ENCODE measurements around the gene ARPC5L. TPM values are rescaled to one million over a fixed set of nuclear protein-coding genes. Genes with fewer than 3 reads are reported as not detected.

The ARPC5L gene
- total RNA-seq, 1 donor from 2014 or later, result 35.1 TPM

DNA sequence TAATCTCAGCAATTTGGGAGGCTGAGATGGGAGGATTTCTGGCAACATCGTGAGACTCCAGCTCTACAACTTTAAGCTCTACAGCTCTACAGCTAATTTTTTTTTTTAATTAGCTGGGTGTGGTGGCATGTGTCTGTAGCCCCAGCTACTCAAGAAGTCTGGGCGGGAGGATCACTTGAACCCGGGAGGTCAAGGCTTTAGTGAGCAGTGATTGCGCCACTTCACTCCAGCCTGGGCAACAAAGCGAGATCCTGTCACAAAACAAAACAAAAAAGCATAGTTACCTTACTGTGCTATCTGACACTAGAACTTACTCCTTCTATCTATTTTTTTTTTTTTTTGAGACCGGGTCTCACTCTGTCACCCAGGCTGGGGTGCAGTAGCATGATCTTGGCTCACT lies 15.0 kb upstream of the ARPC5L start:
- Mint-ChIP-seq H3K4me3 (ENCODE audit: unreplicated experiment) (no peak overlapping the region), H3K36me3 (ENCODE audit: low read depth) (no peaks in the 10 kb centered on the region), H3K27me3 (ENCODE audit: low read depth) (no peaks in the 10 kb centered on the region), H3K4me1 (ENCODE audit: low read depth) (peaks cover 50% of the 10 kb centered on the region), H3K9me3 (ENCODE audit: low read depth) (no peaks in the 10 kb centered on the region), H3K27ac (ENCODE audit: unreplicated experiment) (no peak overlapping the region)
- TF ChIP-seq, protein P1, sequence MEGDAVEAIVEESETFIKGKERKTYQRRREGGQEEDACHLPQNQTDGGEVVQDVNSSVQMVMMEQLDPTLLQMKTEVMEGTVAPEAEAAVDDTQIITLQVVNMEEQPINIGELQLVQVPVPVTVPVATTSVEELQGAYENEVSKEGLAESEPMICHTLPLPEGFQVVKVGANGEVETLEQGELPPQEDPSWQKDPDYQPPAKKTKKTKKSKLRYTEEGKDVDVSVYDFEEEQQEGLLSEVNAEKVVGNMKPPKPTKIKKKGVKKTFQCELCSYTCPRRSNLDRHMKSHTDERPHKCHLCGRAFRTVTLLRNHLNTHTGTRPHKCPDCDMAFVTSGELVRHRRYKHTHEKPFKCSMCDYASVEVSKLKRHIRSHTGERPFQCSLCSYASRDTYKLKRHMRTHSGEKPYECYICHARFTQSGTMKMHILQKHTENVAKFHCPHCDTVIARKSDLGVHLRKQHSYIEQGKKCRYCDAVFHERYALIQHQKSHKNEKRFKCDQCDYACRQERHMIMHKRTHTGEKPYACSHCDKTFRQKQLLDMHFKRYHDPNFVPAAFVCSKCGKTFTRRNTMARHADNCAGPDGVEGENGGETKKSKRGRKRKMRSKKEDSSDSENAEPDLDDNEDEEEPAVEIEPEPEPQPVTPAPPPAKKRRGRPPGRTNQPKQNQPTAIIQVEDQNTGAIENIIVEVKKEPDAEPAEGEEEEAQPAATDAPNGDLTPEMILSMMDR (IDR thresholded peaks at IDR 0.05), result no peak
- DNase-seq (ENCODE audit: low spot score), result no peak

DNA sequence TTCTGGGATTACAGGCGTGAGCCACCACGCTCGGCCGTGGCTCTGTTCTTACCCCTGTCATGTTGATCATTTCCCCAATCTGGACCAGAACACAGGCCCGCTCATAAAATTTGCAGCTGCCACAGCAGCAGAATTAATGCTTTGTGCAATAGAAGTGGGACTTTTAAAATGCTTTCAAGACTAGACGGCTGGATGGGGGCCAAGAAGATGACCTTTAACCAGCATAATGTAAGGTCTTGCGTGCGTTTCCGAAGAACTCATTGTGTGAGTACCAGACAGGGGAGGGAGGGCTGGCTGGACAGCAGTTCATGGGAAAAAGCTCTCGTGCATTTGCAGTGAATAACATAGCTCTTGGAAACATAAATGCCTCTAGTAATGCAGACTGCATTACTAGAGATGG lies 12.1 kb upstream of the ARPC5L start:
- Mint-ChIP-seq H3K27ac (ENCODE audit: unreplicated experiment) (peak overlapping the region; percentile 91), H3K27me3 (ENCODE audit: low read depth) (no peaks in the 10 kb centered on the region), H3K4me1 (ENCODE audit: low read depth) (peaks cover 45% of the 10 kb centered on the region), H3K9me3 (ENCODE audit: low read depth) (no peaks in the 10 kb centered on the region), H3K4me3 (ENCODE audit: unreplicated experiment) (no peak overlapping the region), H3K36me3 (ENCODE audit: low read depth) (no peaks in the 10 kb centered on the region)
- DNase-seq (ENCODE audit: low spot score), result no peak
- TF ChIP-seq, protein P1 (IDR thresholded peaks at IDR 0.05), result no peak

DNA sequence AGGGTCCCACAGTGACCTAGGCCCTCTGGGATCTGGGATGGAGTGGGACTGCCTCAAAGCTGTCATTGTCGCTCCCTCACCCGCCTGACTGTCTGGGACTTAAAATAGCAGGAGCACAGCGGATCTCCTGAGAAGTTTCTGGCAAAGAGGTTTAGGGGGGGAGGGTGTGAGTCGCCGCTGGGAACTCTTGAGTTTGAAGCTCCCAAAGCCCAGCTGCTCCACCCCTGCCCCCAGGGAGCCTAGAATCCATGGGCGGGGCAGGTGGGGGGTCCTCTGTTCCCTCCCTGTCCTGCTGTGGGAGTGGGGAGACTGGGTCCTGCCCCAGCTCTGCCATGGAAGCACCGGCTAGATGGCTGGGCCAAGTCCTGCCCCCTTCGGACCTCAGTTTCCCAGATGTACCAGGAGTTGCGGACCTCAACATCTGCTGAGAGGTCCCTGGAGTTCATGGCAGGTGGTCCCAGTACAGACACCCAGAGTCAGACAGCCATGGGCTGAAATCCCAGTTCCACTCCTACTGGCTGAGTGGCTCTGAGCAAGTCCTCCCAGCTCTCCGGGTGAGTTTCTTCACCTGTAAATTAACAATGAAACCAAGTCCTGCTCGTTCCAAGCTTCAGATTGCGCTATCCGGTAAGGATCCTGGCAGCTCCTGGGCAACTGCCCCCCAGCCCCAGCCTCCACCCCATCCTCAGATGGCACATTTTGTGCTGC lies 9.7 kb upstream of the ARPC5L start:
- H3K9me3 Mint-ChIP-seq (ENCODE audit: low read depth), result no peaks in the 10 kb centered on the region
- H3K4me3 Mint-ChIP-seq (ENCODE audit: unreplicated experiment), result peak overlapping the region; percentile 68
- peaks cover 40% of the 10 kb centered on the region for H3K4me1 Mint-ChIP-seq (ENCODE audit: low read depth)
- TF ChIP-seq, protein P1 (IDR thresholded peaks at IDR 0.05), result no peak
- no peaks in the 10 kb centered on the region for H3K36me3 Mint-ChIP-seq (ENCODE audit: low read depth)
- H3K27me3 Mint-ChIP-seq (ENCODE audit: low read depth), result no peaks in the 10 kb centered on the region
- no peak for DNase-seq (ENCODE audit: low spot score)
- peak overlapping the region; percentile 93 for H3K27ac Mint-ChIP-seq (ENCODE audit: unreplicated experiment)

DNA sequence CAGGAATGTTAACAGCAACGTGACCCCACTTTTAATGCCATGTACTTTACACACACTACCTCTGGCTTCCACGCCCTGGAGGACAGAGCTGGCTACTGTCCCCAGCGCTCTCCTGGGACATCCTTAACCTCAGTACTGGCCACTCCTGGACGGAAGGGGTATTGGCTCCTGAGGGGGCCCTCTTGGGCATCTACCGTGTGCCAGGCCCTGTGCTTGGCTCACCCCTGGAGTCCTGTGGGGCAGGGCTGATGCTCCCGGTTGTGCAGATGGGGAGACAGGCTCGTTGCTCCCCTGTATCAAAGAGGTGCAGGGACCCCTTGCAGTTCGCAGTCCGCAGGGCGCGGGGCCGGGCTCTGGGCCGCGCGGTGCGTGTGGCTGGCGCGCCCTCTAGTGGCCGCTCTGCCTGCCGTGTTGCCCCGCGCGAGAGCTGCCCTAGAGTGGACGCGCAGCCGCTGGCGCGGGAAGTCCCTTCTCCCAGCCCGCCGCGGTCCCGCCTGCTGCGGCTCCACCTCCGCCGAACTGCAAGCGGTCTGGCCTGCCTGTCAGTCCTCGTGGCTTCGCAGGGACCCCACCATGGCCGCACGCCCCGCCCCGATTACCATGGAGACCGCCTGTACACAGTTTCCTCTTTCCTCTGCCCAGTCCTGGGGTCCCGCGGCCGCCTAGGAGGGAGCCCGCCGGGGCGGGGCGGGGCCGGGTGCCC lies 8.9 kb upstream of the ARPC5L start, which contains the start of gene WDR38:
TSS of gene WDR38 (plus strand) at position 632 of the 703 bp plus-strand sequence. CDS start 72 bp downstream, outside the sequence.
- Mint-ChIP-seq H3K36me3 (ENCODE audit: low read depth) (peaks cover 3% of the 10 kb centered on the region), H3K27ac (ENCODE audit: unreplicated experiment) (peak within 1 kb of the TSS; percentile 93), H3K9me3 (ENCODE audit: low read depth) (no peaks in the 10 kb centered on the region), H3K4me1 (ENCODE audit: low read depth) (peaks cover 40% of the 10 kb centered on the region), H3K27me3 (ENCODE audit: low read depth) (no peaks in the 10 kb centered on the region), H3K4me3 (ENCODE audit: unreplicated experiment) (peak within 1 kb of the TSS; percentile 68)
- TF ChIP-seq, protein P1 (IDR thresholded peaks at IDR 0.05), result peak; percentile 100
- no peak for DNase-seq (ENCODE audit: low spot score)

DNA sequence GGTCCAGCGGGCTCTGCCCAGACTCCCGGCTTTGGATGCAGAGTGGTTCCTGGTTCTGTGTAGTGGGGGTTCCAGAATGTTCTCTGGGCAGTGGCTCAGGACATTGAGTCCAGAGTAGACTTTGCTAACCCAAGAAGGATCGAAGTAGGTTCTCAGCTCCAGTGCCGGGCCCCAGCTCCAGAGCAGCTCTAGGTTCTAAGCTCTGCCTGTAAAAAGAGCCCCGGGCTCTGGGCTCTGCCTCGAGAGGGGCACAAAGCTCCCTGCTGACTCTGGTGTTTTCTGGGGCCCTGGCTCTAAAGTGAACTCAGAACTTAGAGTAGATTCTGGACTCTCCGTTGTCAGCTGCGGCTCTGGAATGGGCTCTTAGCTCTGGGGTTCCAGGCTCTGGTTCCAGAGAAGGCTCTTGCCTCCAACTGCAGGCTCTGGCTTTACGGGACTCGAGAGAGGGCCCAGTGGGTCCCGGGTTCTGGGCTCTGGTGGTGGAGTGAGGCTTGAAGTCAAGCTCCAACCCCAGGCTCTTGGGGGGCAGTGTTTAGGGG lies 8.3 kb upstream of the ARPC5L start:
- DNase-seq (ENCODE audit: low spot score), result no peak
- TF ChIP-seq, protein P1 (IDR thresholded peaks at IDR 0.05), result no peak
- Mint-ChIP-seq H3K4me1 (ENCODE audit: low read depth) (peaks cover 40% of the 10 kb centered on the region), H3K27ac (ENCODE audit: unreplicated experiment) (no peak overlapping the region), H3K27me3 (ENCODE audit: low read depth) (no peaks in the 10 kb centered on the region), H3K36me3 (ENCODE audit: low read depth) (peaks cover 3% of the 10 kb centered on the region), H3K4me3 (ENCODE audit: unreplicated experiment) (peak overlapping the region; percentile 68), H3K9me3 (ENCODE audit: low read depth) (no peaks in the 10 kb centered on the region)
